Uterus (tissue), 4 donors: ENCODE results near the gene COL5A1. TPM values are rescaled to one million over a fixed set of nuclear protein-coding genes. Genes with fewer than 3 reads are reported as not detected.

Experiments
- DNase-seq, 2 donors: peaks; one replicate each; pipeline ENCODE4 v3.0.0-alpha.2; 2019 to 2020
- H3K27ac ChIP-seq, 2 donors: fragments of 200-600 bp; sonication (generic); 1 replicate in 1 of 2; 2 replicates in 1 of 2; pipeline ENCODE4 v1.5.1; 2016 to 2018
- H3K27me3 ChIP-seq, 2 donors: fragments of 200-600 bp; sonication (generic); one replicate each; pipeline ENCODE4 v1.5.1; 2018 to 2019; ENCODE audit warnings: control low read depth in 1 of 2
- H3K36me3 ChIP-seq, 2 donors: fragments of 200-600 bp; sonication (generic); one replicate each; pipeline ENCODE4 v1.5.1; 2019; ENCODE audit warnings: control low read depth in 1 of 2
- H3K4me1 ChIP-seq, 2 donors: fragments of 200-600 bp; sonication (generic); one replicate each; pipeline ENCODE4 v1.5.1; 2018 to 2019; ENCODE audit warnings: control low read depth in 1 of 2
- H3K4me3 ChIP-seq, 2 donors: fragments of 200-600 bp; sonication (generic); 1 replicate in 1 of 2; 2 replicates in 1 of 2; pipeline ENCODE4 v1.5.1; 2018 to 2019; ENCODE audit warnings: mild to moderate bottlenecking in 1 of 2
- H3K9me3 ChIP-seq, 2 donors: fragments of 200-600 bp; sonication (generic); one replicate each; pipeline ENCODE4 v1.5.1; 2019; ENCODE audit warnings: control low read depth in 1 of 2
- POLR2A ChIP-seq, 2 donors: fragments of 450-650 bp; IDR thresholded peaks; one replicate each; pipeline ENCODE4 v1.6.1; 2016; ENCODE audit warnings: antibody characterized with exemption in 2 of 2, mild to moderate bottlenecking in 1 of 2, moderate library complexity in 1 of 2
- intact Hi-C: fragments of 100-400 bp; cut with DNase I; formaldehyde crosslinking; loops from one replicate; pipeline ENCODE4 v1.15.1; 2023; ENCODE audit warnings: low total_unique reads
- total RNA-seq, 4 donors: library from RNA; depleted of rRNA in 3 of 4; stranded (reverse); fragments of >200 nt in 3 of 4; gene quantifications; one replicate each; pipeline versions ENCODE4 v1.1.0 to v1.2.4, GENCODE V29; 2014 to 2023
- TF ChIP-seq, protein P1 (sequence below), 4 experiments: fragments of 200-600 bp in 2 of 4; fragments of 450-650 bp in 2 of 4; sonication (generic) in 2 of 4; IDR thresholded peaks; one replicate each; pipeline ENCODE4 v1.5.1; 2016 to 2019; ENCODE audit warnings: antibody characterized with exemption in 4 of 4, mild to moderate bottlenecking in 2 of 4, moderate library complexity in 1 of 4
- donor health status: DM: yes; HTN: yes; CAD: no.

Gene COL5A1
- total RNA-seq, 4 donors from 2014 or later: 21.2 to 604 (median 129) TPM

DNA sequence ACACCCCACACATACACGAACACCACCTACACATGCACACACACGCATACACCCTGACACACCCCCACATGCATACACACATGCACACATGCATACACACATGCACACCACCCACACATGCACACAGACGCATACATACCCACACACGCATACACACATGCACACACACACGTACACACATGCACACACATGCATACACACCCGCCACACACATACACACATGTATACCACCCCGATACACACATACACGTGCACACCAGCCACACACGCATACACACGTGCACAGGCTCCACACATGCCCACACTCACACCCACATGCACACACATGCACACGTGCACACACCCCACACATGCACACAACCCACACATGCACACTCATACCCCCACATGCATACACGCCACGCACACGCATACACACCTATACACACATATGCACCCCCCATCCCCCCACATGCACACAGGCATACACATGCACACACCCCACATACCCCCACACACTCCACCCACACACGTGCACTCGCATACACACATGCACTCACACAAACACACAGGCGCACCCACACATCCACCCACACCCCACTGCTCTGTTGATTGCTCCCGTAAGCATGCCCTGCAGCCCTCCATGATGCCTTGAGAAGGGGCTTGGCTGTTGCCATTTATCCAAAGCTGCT, 119.3 kb downstream of the COL5A1 start:
- intact Hi-C loops: no loop called here

DNA sequence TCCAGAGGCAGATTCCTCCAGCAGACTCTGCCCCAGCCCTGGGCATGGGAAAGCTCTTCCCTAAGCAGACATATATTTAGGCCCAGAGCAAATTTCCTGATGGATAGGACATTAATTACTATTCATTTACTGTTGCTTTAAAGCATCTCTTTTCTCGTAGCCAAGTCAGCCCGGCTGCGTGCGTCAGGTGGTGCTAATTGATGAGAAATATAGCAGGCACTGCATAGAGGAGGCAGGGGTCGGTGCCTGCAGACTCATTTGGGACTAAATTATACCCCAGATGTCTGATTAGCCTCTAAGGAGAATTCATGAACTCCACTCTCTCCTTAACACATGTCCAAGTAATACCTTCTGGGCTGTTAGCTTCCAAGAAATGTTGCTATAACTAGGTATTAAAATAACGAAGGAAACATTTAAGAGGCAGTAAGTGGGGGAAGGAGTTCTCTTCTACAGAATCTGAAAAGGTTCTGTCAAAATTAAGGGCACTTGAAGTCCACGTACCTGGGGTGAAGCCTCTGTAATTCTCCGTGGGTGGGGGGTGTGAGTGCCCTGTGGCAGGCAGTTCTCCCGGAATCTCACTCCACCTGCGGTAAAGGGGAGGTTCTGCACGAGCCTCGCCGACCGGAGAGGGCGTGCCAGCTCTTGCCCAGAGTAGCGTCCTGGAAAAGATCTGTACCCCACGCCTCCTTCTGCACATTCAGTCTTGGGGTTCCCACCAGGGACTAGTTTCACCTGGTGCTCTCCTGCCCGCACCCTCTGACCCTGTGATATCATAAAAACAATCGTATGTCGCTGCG, 123.1 kb downstream of the COL5A1 start:
- Histone ChIP-seq H3K36me3 (no peaks in the 10 kb centered on the region), H3K9me3 (no peaks in the 10 kb centered on the region), H3K27ac (no peak overlapping the region), H3K4me3 (no peak overlapping the region), H3K27me3 (no peaks in the 10 kb centered on the region), H3K4me1 (no peaks in the 10 kb centered on the region)
- TF ChIP-seq, protein P1, sequence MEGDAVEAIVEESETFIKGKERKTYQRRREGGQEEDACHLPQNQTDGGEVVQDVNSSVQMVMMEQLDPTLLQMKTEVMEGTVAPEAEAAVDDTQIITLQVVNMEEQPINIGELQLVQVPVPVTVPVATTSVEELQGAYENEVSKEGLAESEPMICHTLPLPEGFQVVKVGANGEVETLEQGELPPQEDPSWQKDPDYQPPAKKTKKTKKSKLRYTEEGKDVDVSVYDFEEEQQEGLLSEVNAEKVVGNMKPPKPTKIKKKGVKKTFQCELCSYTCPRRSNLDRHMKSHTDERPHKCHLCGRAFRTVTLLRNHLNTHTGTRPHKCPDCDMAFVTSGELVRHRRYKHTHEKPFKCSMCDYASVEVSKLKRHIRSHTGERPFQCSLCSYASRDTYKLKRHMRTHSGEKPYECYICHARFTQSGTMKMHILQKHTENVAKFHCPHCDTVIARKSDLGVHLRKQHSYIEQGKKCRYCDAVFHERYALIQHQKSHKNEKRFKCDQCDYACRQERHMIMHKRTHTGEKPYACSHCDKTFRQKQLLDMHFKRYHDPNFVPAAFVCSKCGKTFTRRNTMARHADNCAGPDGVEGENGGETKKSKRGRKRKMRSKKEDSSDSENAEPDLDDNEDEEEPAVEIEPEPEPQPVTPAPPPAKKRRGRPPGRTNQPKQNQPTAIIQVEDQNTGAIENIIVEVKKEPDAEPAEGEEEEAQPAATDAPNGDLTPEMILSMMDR (IDR thresholded peaks at IDR 0.05): no peak
- intact Hi-C loops: no loop called here
- DNase-seq: no peak

More for the DNA sequence above, 119.3 kb downstream of the COL5A1 start:
- no peak for TF ChIP-seq POLR2A (IDR thresholded peaks at IDR 0.05)
- TF ChIP-seq, protein P1 (IDR thresholded peaks at IDR 0.05): no peak
- Histone ChIP-seq H3K36me3 (no peaks in the 10 kb centered on the region), H3K4me3 (no peak overlapping the region), H3K27ac (no peak overlapping the region), H3K4me1 (no peaks in the 10 kb centered on the region), H3K27me3 (no peaks in the 10 kb centered on the region), H3K9me3 (no peaks in the 10 kb centered on the region)
- DNase-seq: no peak

DNA sequence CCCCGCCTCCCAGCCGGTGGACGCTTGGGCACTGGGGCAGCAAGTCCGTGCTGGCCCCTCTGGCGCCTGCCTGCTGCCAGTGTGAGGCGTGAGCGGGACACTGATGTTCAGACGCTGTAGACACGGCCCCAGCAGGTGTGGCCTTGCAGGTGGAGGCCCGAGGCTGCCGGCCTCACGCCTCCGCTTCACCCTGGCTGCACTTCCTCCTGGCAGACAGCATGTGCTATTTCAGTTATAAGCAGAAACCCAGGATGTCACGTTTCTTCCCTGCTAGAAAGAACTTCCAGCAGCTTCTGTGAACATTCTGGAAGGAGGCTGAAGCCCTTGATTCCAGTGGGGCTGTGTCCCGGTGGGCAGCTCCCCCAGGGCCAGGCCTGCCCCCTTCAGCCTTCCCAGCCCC, 124.2 kb downstream of the COL5A1 start:
- no peak for DNase-seq
- no peak overlapping the region for H3K27ac ChIP-seq

DNA sequence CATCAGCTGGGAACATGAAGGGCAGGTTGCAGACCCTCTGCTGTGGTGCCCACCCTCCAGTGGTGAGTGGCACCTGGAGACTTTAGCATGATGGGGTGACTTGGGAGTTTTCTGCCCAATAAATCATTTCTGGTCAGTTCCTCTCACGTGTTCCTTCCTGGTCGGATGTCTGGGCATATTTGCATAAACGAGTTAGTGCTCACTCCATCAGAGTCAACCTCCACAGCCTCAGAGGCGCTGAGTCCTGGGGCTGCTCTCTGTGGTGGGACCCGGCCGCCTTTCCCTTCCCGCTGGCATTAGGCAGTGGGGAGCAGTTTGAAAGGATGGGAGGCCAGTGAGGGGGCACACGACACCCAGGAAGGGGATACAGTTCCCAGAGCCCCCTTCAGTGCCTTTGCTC, 125.0 kb downstream of the COL5A1 start:
- Histone ChIP-seq H3K36me3 (no peaks in the 10 kb centered on the region), H3K4me1 (no peaks in the 10 kb centered on the region), H3K9me3 (no peaks in the 10 kb centered on the region), H3K27me3 (no peaks in the 10 kb centered on the region), H3K27ac (no peak overlapping the region), H3K4me3 (no peak overlapping the region)
- DNase-seq: no peak
- intact Hi-C loops: no loop called here
- TF ChIP-seq POLR2A (IDR thresholded peaks at IDR 0.05): no peak
- TF ChIP-seq, protein P1 (IDR thresholded peaks at IDR 0.05): no peak

More for the DNA sequence above, 124.2 kb downstream of the COL5A1 start:
- H3K36me3 ChIP-seq: no peaks in the 10 kb centered on the region
- no peaks in the 10 kb centered on the region for H3K27me3 ChIP-seq
- intact Hi-C loops: no loop called here
- no peaks in the 10 kb centered on the region for H3K9me3 ChIP-seq
- TF ChIP-seq, protein P1 (IDR thresholded peaks at IDR 0.05): no peak
- TF ChIP-seq POLR2A (IDR thresholded peaks at IDR 0.05): no peak
- H3K4me1 ChIP-seq: no peaks in the 10 kb centered on the region
- H3K4me3 ChIP-seq: no peak overlapping the region

DNA sequence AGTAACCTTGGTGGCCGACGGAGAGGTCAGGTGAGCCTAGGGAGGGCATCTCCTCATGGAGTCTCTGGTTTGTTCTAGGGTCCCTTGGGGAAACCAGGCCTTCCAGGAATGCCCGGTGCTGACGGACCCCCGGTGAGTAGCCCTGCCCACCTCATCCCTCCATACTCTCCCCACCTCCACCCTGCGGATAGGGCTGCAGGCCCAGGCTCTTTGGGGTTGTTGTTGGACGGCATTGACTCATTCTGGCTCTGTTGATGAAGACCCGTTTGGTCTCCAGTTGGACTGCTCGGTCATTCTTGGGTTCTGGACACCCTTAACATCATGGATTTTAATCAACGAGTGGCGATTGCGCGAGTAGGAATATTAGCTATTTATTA, 126.7 kb downstream of the COL5A1 start:
- no peaks in the 10 kb centered on the region for H3K27me3 ChIP-seq
- intact Hi-C loops: no loop called here
- no peak overlapping the region for H3K4me3 ChIP-seq
- H3K36me3 ChIP-seq: no peaks in the 10 kb centered on the region
- no peak for DNase-seq
- TF ChIP-seq, protein P1 (IDR thresholded peaks at IDR 0.05): no peak
- no peak for TF ChIP-seq POLR2A (IDR thresholded peaks at IDR 0.05)
- no peaks in the 10 kb centered on the region for H3K9me3 ChIP-seq
- no peaks in the 10 kb centered on the region for H3K4me1 ChIP-seq
- peak overlapping the region in 1 of 2 donors; percentile 11 for H3K27ac ChIP-seq
